ENCODE results near the gene MARCO.

Gene MARCO

GRCh38 chr2:118914721-118915453 lies 27.1 kb upstream of the MARCO start:
- no peak for TF ChIP-seq POLR2A (IDR thresholded peaks at IDR 0.05; ENCODE audit: low read length)
- TF ChIP-seq GATA1 (IDR thresholded peaks at IDR 0.05; ENCODE audit: low read depth, low read length), result no peak
- DNase-seq, result no peak

GRCh38 chr2:118918017-118918416 lies 24.0 kb upstream of the MARCO start:
- TF ChIP-seq GATA1 (IDR thresholded peaks at IDR 0.05; ENCODE audit: low read depth, low read length) (no peak), POLR2A (IDR thresholded peaks at IDR 0.05; ENCODE audit: low read length) (no peak)
- DNase-seq, result no peak

- no peak for DNase-seq
- TF ChIP-seq GATA1 (IDR thresholded peaks at IDR 0.05; ENCODE audit: low read depth, low read length), result no peak
Observed at GRCh38 chr2:118921646-118922045, 20.3 kb upstream of the MARCO start.

- DNase-seq, result no peak
- TF ChIP-seq POLR2A (IDR thresholded peaks at IDR 0.05; ENCODE audit: low read length) (no peak), GATA1 (IDR thresholded peaks at IDR 0.05; ENCODE audit: low read depth, low read length) (no peak)
Observed at GRCh38 chr2:118922254-118922653, 19.7 kb upstream of the MARCO start.

- DNase-seq, result no peak
- no peak for TF ChIP-seq GATA1 (IDR thresholded peaks at IDR 0.05; ENCODE audit: low read depth, low read length)
- TF ChIP-seq POLR2A (IDR thresholded peaks at IDR 0.05; ENCODE audit: low read length), result no peak
Observed at GRCh38 chr2:118923371-118923770, 18.6 kb upstream of the MARCO start.

- DNase-seq, result no peak
- TF ChIP-seq POLR2A (IDR thresholded peaks at IDR 0.05; ENCODE audit: low read length) (no peak), GATA1 (IDR thresholded peaks at IDR 0.05; ENCODE audit: low read depth, low read length) (no peak)
Observed at GRCh38 chr2:118925476-118925875, 16.5 kb upstream of the MARCO start.

- TF ChIP-seq GATA1 (IDR thresholded peaks at IDR 0.05; ENCODE audit: low read depth, low read length) (no peak), POLR2A (IDR thresholded peaks at IDR 0.05; ENCODE audit: low read length) (no peak)
- DNase-seq, result no peak
Observed at GRCh38 chr2:118925981-118926380, 16.0 kb upstream of the MARCO start.

- TF ChIP-seq POLR2A (IDR thresholded peaks at IDR 0.05; ENCODE audit: low read length) (no peak), GATA1 (IDR thresholded peaks at IDR 0.05; ENCODE audit: low read depth, low read length) (no peak)
- DNase-seq, result no peak
Observed at GRCh38 chr2:118929059-118929458, 12.9 kb upstream of the MARCO start.

GRCh38 chr2:118932949-118933348 lies 9.0 kb upstream of the MARCO start:
- no peak for TF ChIP-seq POLR2A (IDR thresholded peaks at IDR 0.05; ENCODE audit: low read length)
- TF ChIP-seq GATA1 (IDR thresholded peaks at IDR 0.05; ENCODE audit: low read depth, low read length), result no peak
- DNase-seq, result no peak

- TF ChIP-seq POLR2A (IDR thresholded peaks at IDR 0.05; ENCODE audit: low read length) (no peak), GATA1 (IDR thresholded peaks at IDR 0.05; ENCODE audit: low read depth, low read length) (no peak)
- DNase-seq, result no peak
Observed at GRCh38 chr2:118936306-118936705, 5.7 kb upstream of the MARCO start.

- TF ChIP-seq POLR2A (IDR thresholded peaks at IDR 0.05; ENCODE audit: low read length), result no peak
- TF ChIP-seq GATA1 (IDR thresholded peaks at IDR 0.05; ENCODE audit: low read depth, low read length), result no peak
- no peak for DNase-seq
Observed at GRCh38 chr2:118936936-118937335, 5.1 kb upstream of the MARCO start.

GRCh38 chr2:118937817-118938216 lies 4.2 kb upstream of the MARCO start:
- no peak for TF ChIP-seq GATA1 (IDR thresholded peaks at IDR 0.05; ENCODE audit: low read depth, low read length)
- no peak for TF ChIP-seq POLR2A (IDR thresholded peaks at IDR 0.05; ENCODE audit: low read length)
- no peak for DNase-seq

GRCh38 chr2:118939994-118940393 lies 2.0 kb upstream of the MARCO start:
- TF ChIP-seq POLR2A (IDR thresholded peaks at IDR 0.05; ENCODE audit: low read length), result no peak
- TF ChIP-seq GATA1 (IDR thresholded peaks at IDR 0.05; ENCODE audit: low read depth, low read length), result no peak
- DNase-seq, result no peak

- TF ChIP-seq POLR2A (IDR thresholded peaks at IDR 0.05; ENCODE audit: low read length), result no peak
- TF ChIP-seq GATA1 (IDR thresholded peaks at IDR 0.05; ENCODE audit: low read depth, low read length), result no peak
- DNase-seq, result no peak
Observed at GRCh38 chr2:118940486-118941120, 1.4 kb upstream of the MARCO start.

- TF ChIP-seq GATA1 (IDR thresholded peaks at IDR 0.05; ENCODE audit: low read depth, low read length) (no peak), POLR2A (IDR thresholded peaks at IDR 0.05; ENCODE audit: low read length) (no peak)
- DNase-seq, result no peak
Observed at GRCh38 chr2:118943286-118943685, 1.3 kb downstream of the MARCO start.
